Activated CD8-positive, alpha-beta memory T cell treated with anti-CD3 and anti-CD28 coated beads, Interleukin-2, amount 50 U/mL, for 1 hour (primary cell): Measurements from ENCODE around the gene MED8.

Experiments used
- DNase-seq: peaks from one replicate; pipeline ENCODE4 v3.0.0-alpha.2; 2020; ENCODE audit errors: extremely low read depth

Gene MED8

DNA sequence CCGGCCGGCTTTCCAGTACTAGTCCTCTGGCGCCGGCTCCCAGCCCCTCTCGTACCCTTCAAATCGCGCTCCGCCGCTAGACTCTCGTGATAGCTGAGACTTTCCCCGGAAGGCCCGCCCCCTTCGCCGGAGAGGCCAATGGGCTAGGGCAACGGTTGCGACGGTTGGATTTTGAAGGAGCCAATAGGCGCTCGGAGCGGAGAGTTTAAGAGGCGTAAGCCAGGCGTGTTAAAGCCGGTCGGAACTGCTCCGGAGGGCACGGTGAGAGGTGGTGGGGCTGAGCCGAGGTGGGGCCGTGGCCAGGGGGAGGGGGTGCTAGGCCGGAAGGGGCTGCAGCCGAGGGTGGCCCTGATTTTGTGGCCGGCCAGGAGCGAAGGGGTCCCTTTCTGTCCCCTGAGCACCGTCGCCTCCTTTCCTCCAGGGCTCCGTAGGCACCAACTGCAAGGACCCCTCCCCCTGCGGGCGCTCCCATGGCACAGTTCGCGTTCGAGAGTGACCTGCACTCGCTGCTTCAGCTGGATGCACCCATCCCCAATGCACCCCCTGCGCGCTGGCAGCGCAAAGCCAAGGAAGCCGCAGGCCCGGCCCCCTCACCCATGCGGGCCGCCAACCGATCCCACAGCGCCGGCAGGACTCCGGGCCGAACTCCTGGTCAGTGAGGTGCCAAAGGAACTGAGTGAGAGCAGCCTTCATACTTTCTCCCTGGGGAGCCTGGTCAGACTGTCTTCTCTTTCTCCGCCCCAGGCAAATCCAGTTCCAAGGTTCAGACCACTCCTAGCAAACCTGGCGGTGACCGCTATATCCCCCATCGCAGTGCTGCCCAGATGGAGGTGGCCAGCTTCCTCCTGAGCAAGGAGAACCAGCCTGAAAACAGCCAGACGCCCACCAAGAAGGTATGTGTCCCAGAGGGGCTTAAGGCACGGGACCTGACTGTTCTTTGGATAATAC, 30.6 kb downstream of the MED8 start, which contains the start of gene CDC20:
Gene CDC20, plus strand, starts transcription at position 236 of the 948 bp plus-strand sequence. Its CDS starts 235 bp downstream, at position 471.
- peak; percentile 89 for DNase-seq

DNA sequence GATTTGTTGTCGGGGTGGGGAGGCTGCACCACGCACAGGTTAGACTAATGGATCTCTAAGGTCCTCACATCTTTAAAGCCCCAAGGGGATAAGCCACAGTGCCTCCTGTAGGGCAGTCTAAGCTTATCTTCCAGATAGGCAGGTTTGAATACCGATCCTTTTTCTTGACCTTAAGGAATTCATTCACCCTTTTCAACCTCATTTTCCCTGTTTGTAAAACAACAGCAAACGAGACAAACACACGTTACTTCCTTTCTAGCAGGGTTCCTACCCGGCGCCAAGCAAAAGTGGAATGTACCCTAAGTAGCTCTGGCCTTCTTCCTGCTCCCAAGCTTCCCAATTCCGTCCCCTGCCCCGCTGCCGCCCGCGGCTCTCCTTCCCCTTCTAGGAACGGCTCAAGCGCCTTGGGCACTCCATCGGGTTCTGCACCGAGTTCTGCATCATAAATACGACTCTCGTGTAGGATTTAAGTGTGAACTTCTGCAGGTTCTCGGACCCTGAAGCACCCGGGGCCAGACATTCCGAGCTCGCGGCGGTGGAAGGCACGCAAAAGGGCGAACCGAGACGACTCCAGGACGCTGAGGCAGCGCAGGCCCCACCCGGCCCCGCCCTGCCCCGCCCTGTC, 31.4 kb downstream of the MED8 start:
- no peak for DNase-seq

- no peak for DNase-seq
Observed at GRCh38 chr1:43357251-43357650, 32.3 kb downstream of the MED8 start.

- no peak for DNase-seq
Observed at GRCh38 chr1:43354936-43355335, 34.7 kb downstream of the MED8 start.

DNA sequence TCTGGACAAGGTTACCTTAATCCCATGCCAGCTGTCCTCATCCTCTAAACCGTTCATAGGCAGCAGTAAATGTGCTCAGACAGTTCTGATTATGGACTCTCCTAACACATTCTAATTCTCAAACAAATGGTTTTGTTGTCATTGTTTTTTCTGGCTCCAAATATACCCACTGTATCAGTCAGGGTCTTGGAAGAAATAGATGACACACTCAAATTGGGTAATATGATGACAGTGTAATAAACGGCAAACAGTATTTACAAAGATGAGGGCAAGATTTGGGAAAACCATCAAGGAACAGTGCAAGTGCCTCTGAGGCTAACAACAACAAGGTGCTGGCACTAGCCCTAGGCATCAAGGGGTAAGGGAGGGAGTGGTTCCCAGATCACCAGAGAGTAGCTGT, 35.1 kb downstream of the MED8 start:
- DNase-seq = no peak

DNA sequence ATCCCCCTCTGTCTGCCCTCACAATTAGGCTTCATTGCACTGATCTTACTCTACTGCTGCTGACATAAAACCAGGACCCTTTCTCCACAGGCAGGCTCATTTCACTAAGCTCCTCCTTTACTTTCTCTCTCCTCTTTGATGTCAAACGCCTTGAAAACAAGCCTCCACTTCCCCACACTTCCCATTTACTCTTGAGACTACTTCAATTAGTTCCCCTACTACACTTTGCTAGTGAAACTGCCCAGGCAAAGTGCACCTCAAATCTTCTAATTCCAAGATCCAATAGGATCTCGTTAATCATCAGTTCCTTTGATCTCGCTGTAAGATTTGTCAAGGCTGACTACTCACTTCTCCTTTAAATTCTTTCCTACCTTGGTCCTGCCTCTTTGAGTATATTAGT, 36.7 kb downstream of the MED8 start:
- no peak for DNase-seq

DNA sequence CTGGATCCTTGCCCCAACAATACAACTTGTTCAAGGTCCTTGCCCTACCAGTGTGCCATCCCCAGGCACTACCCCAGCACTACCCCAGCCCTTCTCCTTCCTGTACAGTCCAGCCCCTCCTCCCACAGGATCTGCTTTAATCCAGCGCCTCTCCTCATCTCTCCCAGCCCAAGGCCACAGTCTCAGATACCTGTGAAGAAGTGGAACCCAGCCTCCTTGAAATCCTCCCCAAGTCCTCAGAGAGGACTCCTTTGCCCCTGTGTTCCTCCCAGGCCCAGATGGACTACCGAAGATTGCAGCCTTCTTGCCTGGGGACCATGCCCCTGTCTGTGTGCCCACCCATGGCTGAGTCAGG, 37.3 kb downstream of the MED8 start:
- no peak for DNase-seq

DNA sequence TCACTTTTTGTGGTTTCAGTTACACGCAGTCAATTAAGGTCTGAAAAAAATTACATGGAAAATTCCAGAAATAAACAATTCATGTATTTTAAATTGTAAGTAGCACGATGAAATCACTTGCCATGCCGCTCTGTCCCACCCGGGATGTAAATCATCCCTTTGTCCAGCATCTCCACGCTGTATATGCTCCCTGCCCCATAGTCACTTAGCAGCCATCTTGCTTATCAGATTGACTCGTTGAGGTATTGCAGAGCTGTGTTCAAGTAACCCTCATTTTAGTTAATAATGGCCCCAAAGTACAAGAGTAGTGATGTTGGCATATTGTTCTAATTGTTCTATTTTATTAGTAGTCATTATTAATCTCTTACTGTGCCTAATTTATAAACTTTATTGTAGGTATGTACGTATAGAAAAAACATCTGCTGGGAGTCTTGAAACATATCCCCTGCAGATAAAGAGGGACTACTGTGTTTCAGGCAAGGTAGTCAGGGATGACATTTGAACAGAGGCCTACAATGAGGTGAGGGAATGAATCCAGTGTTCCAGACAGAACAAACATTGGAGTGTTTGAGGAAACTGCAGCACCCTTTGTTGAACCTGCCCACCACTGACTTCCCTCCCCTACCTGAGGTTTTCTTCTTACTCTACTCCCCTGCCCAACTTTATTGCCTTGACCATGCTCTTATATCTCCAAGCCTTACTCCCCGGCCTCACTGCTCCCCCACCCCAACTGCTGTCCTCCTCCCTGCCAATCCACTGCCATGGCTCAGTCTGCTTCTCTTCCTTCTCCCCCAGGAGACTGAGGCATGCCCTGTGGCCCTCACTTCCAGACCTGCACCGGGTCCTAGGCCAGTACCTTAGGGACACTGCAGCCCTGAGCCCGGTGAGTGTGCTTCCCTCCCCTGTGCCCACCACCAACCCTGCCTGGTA, 37.9 kb downstream of the MED8 start:
- no peak for DNase-seq

GRCh38 chr1:43350976-43351375, 38.6 kb downstream of the MED8 start:
- DNase-seq = no peak

DNA sequence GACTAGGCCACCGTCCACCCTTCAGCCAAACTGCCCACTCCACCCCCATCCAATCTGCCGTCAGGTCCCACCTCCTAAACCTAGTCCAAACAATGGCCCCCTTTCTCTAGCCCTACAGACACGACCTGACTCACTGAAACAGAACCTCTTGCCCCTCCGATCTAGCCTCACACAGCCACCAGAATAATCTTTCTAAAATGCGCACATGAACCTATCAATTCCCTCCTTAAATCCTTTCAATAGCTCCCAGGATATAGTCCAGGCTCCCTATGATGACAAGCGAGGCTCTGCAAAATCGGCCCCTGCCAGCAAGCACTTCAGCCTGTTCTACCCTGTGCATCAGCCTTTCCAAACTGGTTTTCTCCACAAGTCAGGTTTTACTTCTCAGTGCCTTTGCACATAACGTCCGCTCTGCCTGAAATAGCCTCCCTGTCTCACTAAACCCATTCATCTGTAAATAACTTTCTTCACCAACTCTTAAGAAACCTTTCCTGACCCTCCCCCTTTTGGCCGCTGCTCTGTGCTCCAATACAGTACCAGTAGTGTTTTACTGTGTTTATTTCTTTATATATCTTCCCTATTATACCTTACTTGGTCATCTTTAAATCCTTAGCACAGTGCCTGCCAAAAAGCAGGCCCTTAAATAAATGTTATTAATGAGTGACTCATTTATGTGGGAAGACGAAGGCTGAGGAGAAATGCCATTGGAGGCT, 39.9 kb downstream of the MED8 start:
- no peak for DNase-seq

- peak; percentile 43 for DNase-seq
Observed at GRCh38 chr1:43348809-43349593, 40.6 kb downstream of the MED8 start.

DNA sequence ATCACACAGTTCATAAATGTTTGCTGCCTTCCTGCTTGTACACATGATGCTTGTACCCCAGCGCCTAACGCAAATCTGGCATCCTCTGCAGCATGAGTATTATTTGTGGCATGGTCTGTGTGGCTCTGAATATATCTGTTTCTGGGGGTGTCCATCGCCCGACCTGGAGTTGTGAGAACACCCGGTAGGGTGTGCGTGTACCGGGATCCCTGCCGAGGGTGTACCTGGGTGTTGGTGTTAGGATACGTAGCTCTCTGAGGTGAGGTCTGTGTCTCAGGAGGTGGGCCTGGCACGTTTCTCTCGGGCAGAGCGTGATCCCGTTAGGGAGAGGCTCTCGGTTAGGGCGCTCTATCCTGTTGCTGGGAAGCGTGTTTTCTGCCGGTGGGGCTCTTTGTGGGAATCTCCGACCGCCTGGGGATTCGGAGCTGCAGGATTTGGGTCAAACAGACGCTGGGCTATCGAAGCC, 41.2 kb downstream of the MED8 start:
- DNase-seq = no peak

DNA sequence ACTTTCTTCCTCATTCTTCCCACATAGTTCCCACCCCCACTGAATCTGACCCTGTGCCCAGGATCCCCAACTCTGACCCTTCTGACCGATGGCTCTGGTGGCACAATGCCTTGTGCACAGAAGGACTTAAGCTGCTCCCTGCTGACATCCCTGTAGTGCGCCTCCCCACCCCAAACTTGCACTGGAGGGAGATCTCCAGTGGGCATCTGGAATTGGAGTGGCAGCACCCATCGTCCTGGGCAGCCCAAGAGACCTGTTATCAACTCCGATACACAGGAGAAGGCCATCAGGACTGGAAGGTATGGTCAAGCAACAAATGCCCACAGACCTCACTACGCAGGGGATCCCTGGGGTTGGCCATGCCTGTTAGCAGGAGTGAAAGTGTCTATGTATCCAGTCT, 43.0 kb downstream of the MED8 start:
- DNase-seq = no peak

GRCh38 chr1:43345120-43345519, 44.5 kb downstream of the MED8 start:
- DNase-seq = no peak

- no peak for DNase-seq
Observed at GRCh38 chr1:43344267-43344850, 45.2 kb downstream of the MED8 start.

- DNase-seq = no peak
Observed at GRCh38 chr1:43340559-43340958, 49.0 kb downstream of the MED8 start.

- DNase-seq = no peak
Observed at GRCh38 chr1:43339584-43340232, 49.9 kb downstream of the MED8 start.

- DNase-seq = no peak
Observed at GRCh38 chr1:43338001-43338400, 51.6 kb downstream of the MED8 start.

- no peak for DNase-seq
Observed at GRCh38 chr1:43337588-43337987, 52.0 kb downstream of the MED8 start, which contains the start of gene MPL. Gene MPL, plus strand, starts transcription at chr1:43337818. Its CDS starts 31 bp downstream, at chr1:43337849.
